BE2C (cell line): ENCODE data around the gene DPM3.

ENCODE experiments used
- DNase-seq: peaks from one replicate; pipeline ENCODE4 v3.0.0-alpha.2; 2020
- H3K27me3 ChIP-seq: fragments of 250-450 bp; sonication (Bioruptor Pico); 2 replicates; pipeline ENCODE4 v1.5.1; 2020; ENCODE audit warnings: mild to moderate bottlenecking
- H3K36me3 ChIP-seq: fragments of 250-450 bp; sonication (Bioruptor Pico); 2 replicates; pipeline ENCODE4 v1.5.1; 2020; ENCODE audit warnings: mild to moderate bottlenecking
- H3K4me1 ChIP-seq: fragments of 250-450 bp; sonication (Bioruptor Pico); 2 replicates; pipeline ENCODE4 v1.5.1; 2020
- H3K4me3 ChIP-seq: 2 replicates; pipeline ENCODE4 v1.5.1; 2011; ENCODE audit warnings: low read depth, low read length
- H3K9me3 ChIP-seq: fragments of 250-450 bp; sonication (Bioruptor Pico); 2 replicates; pipeline ENCODE4 v1.5.1; 2020
- CTCF ChIP-seq: IDR thresholded peaks from 2 replicates; pipeline ENCODE4 v1.5.1; 2012; ENCODE audit warnings: mild to moderate bottlenecking, low read depth, low read length

Gene DPM3

GRCh38 chr1:155176544-155177071 lies 36.3 kb upstream of the DPM3 start:
- TF ChIP-seq CTCF: peak; percentile 94
- peak; percentile 86 for DNase-seq
- Histone ChIP-seq H3K9me3 (no peaks in the 10 kb centered on the region), H3K4me1 (peaks cover 14% of the 10 kb centered on the region), H3K27me3 (no peaks in the 10 kb centered on the region), H3K4me3 (no peak overlapping the region), H3K36me3 (peaks cover 37% of the 10 kb centered on the region)

- peak; percentile 38; the same call in 1 of the 2 replicates for TF ChIP-seq CTCF
- peak; percentile 56 for DNase-seq
- no peaks in the 10 kb centered on the region for H3K27me3 ChIP-seq
- H3K36me3 ChIP-seq: peaks cover 37% of the 10 kb centered on the region
- H3K4me3 ChIP-seq: peak overlapping the region; percentile 90
- no peaks in the 10 kb centered on the region for H3K9me3 ChIP-seq
- peaks cover 14% of the 10 kb centered on the region for H3K4me1 ChIP-seq
These were observed 35.6 kb upstream of the DPM3 start for GRCh38 chr1:155175927-155176371.

- no peak for TF ChIP-seq CTCF
These were observed 35.1 kb upstream of the DPM3 start for GRCh38 chr1:155175281-155175926.

GRCh38 chr1:155174324-155175280 lies 34.3 kb upstream of the DPM3 start:
- H3K4me3 ChIP-seq: peak overlapping the region; percentile 90
- DNase-seq: peak; percentile 61
- H3K36me3 ChIP-seq: peaks cover 24% of the 10 kb centered on the region
- peaks cover 14% of the 10 kb centered on the region for H3K4me1 ChIP-seq
- no peaks in the 10 kb centered on the region for H3K9me3 ChIP-seq
- no peaks in the 10 kb centered on the region for H3K27me3 ChIP-seq
- TF ChIP-seq CTCF: no peak

More at GRCh38 chr1:155175281-155175926, 35.1 kb upstream of the DPM3 start:
- Histone ChIP-seq H3K9me3 (no peaks in the 10 kb centered on the region), H3K27me3 (no peaks in the 10 kb centered on the region), H3K4me3 (peak overlapping the region; percentile 90), H3K4me1 (peaks cover 14% of the 10 kb centered on the region), H3K36me3 (peaks cover 32% of the 10 kb centered on the region)
- peak; percentile 50 for DNase-seq

GRCh38 chr1:155173478-155174323 lies 33.4 kb upstream of the DPM3 start, which contains the start of gene TRIM46:
Gene TRIM46 (plus strand): TSS chr1:155173849. CDS start chr1:155173967, 118 bp downstream.
- DNase-seq: peak; percentile 64
- no peak for TF ChIP-seq CTCF
- Histone ChIP-seq H3K4me3 (peak within 1 kb of the TSS; percentile 90), H3K27me3 (no peaks in the 10 kb centered on the region), H3K4me1 (peaks cover 14% of the 10 kb centered on the region), H3K36me3 (peaks cover 19% of the 10 kb centered on the region), H3K9me3 (no peaks in the 10 kb centered on the region)
